Measurements from ENCODE around the gene TOM1L2.

DNA sequence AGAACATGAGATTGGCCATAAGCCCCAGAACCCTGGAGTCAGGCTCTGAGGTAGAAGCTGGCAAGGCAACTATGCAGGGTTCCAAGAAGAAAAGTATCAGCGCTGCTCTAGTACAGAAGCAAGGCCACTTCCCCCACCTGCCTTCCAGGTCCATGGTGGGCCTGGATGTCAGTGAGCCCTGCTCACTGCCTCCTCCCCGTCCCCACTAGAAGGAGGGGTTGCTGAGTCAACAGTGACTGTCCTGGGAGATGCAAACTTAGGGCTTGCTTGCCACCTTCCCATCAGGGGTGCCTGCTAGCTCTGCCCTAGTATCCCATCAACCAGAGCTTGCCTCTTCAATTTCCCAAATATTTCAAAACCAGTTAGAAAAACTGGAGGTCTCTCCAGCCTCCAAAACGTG lies 105.8 kb downstream of the TOM1L2 start:
- no peak for TF ChIP-seq TAF1 (IDR thresholded peaks at IDR 0.05; ENCODE audit: low read depth)
- TF ChIP-seq, protein P1, sequence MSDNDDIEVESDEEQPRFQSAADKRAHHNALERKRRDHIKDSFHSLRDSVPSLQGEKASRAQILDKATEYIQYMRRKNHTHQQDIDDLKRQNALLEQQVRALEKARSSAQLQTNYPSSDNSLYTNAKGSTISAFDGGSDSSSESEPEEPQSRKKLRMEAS (IDR thresholded peaks at IDR 0.05): no peak
- TF ChIP-seq ZBTB7A (IDR thresholded peaks at IDR 0.05; ENCODE audit: low read depth): no peak
- TF ChIP-seq TCF12 (IDR thresholded peaks at IDR 0.05; ENCODE audit: low read depth): no peak
- no peak for TF ChIP-seq EP300 (IDR thresholded peaks at IDR 0.05; ENCODE audit: borderline replicate concordance)
- TF ChIP-seq FOXM1 (IDR thresholded peaks at IDR 0.05; ENCODE audit: borderline replicate concordance, low read depth): no peak
- TF ChIP-seq RAD21 (IDR thresholded peaks at IDR 0.05; ENCODE audit: low read depth): no peak
- TF ChIP-seq REST (IDR thresholded peaks at IDR 0.05; ENCODE audit: low read depth): no peak
- TF ChIP-seq NFIC (IDR thresholded peaks at IDR 0.05): no peak
- TF ChIP-seq CEBPB (IDR thresholded peaks at IDR 0.05): no peak
- no peak for TF ChIP-seq YY1 (IDR thresholded peaks at IDR 0.05; ENCODE audit: low read depth)
- no peak for TF ChIP-seq EGR1 (IDR thresholded peaks at IDR 0.05)

Data from Ishikawa (cell line).